Activated CD8-positive, alpha-beta T cell treated with anti-CD3 and anti-CD28 coated beads for 36 hours (primary cell): ENCODE results near the gene BICRA. TPM values are rescaled to one million over a fixed set of nuclear protein-coding genes. Genes with fewer than 3 reads are reported as not detected.

Source experiments
- ATAC-seq: fragments of 200-7000 bp; cut with Tn5 transposase; one replicate; pipeline ENCODE4 v1.10.0; 2021; ENCODE audit warnings: mild to moderate bottlenecking, moderate library complexity
- CTCF ChIA-PET: fragments of 350-600 bp; sonication (Branson Sonifier 250); formaldehyde crosslinking; loops from one replicate; lab custom pipeline; 2021; ENCODE audit warnings: antibody characterized with exemption; lab: Charles Lee
- POLR2A ChIA-PET: fragments of 350-600 bp; sonication (Branson Sonifier 250); formaldehyde crosslinking; loops from one replicate; lab custom pipeline; 2021; ENCODE audit warnings: antibody characterized with exemption; lab: Charles Lee
- DNase-seq: peaks from one replicate; pipeline ENCODE4 v3.0.0-alpha.2; 2020
- H3K27ac Mint-ChIP-seq: one replicate; pipeline ENCODE4 v1.8.0; 2021; ENCODE audit warnings: mild to moderate bottlenecking, mixed read lengths
- H3K27me3 Mint-ChIP-seq: one replicate; pipeline ENCODE4 v1.8.0; 2021; ENCODE audit warnings: mixed read lengths
- H3K36me3 Mint-ChIP-seq: one replicate; pipeline ENCODE4 v1.8.0; 2021; ENCODE audit warnings: low read depth, mixed read lengths
- H3K4me1 Mint-ChIP-seq: one replicate; pipeline ENCODE4 v1.8.0; 2021; ENCODE audit warnings: low read depth, mixed read lengths
- H3K4me3 Mint-ChIP-seq: one replicate; pipeline ENCODE4 v1.8.0; 2021; ENCODE audit warnings: mild to moderate bottlenecking, moderate library complexity, mixed read lengths
- H3K9me3 Mint-ChIP-seq: one replicate; pipeline ENCODE4 v1.8.0; 2021; ENCODE audit warnings: mixed read lengths
- CTCF ChIP-seq: fragments of 200-600 bp; IDR thresholded peaks from one replicate; pipeline ENCODE4 v1.8.0; 2022; ENCODE audit warnings: antibody characterized with exemption, mild to moderate bottlenecking
- intact Hi-C: fragments of 100-400 bp; cut with micrococcal nuclease; formaldehyde crosslinking; loops from one replicate; pipeline ENCODE4 v1.10.0; 2022
- total RNA-seq, 2 experiments: library from RNA; stranded (reverse); gene quantifications; one replicate each; pipeline ENCODE4 v1.2.3, GENCODE V29; 2021

Gene BICRA
- total RNA-seq, 2 experiments from 2014 or later, result 8.7 to 8.8 TPM

- Mint-ChIP-seq H3K4me1 (no peaks in the 10 kb centered on the region), H3K9me3 (no peaks in the 10 kb centered on the region), H3K36me3 (peaks cover 4% of the 10 kb centered on the region), H3K27ac (no peak overlapping the region), H3K4me3 (no peak overlapping the region), H3K27me3 (no peaks in the 10 kb centered on the region)
- CTCF ChIA-PET, result interaction anchor here (0.5 kb wide), 1 partner anchor 264 kb away, joined by 3 read pairs; no protein-coding TSS in a partner anchor
- intact Hi-C loops, result no loop called here
- no peak for TF ChIP-seq CTCF
- DNase-seq (no peak), ATAC-seq (no peak)
- POLR2A ChIA-PET, result no interaction called here
Measured at GRCh38 chr19:47693489-47693888, 84.6 kb downstream of the BICRA start.

DNA sequence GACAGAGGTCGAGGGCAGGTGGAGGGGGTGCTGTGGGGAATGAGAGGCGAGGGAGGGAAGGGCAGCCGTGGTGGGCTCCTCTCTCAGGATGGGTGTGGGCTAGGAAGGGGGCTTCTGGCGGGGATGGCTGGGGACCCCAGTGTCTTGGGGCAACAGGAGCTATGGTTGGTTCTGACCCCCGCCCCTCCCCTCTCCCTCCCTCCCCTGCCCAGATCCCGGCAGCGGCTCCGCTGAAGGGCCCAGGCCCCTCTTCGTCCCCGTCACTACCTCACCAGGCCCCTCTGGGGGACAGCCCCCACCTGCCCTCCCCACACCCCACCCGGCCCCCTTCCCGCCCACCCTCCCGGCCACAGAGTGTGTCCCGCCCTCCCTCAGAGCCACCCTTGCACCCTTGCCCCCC lies 85.0 kb downstream of the BICRA start:
- H3K4me1 Mint-ChIP-seq, result no peaks in the 10 kb centered on the region
- ChIA-PET POLR2A (no interaction called here), CTCF (interaction anchor here (0.5 kb wide), 1 partner anchor 264 kb away, joined by 3 read pairs; no protein-coding TSS in a partner anchor)
- H3K4me3 Mint-ChIP-seq, result no peak overlapping the region
- H3K27me3 Mint-ChIP-seq, result no peaks in the 10 kb centered on the region
- H3K36me3 Mint-ChIP-seq, result peaks cover 4% of the 10 kb centered on the region
- TF ChIP-seq CTCF, result no peak
- no peak overlapping the region for H3K27ac Mint-ChIP-seq
- intact Hi-C loops, result no loop called here
- DNase-seq, result no peak
- ATAC-seq, result no peak
- H3K9me3 Mint-ChIP-seq, result no peaks in the 10 kb centered on the region

DNA sequence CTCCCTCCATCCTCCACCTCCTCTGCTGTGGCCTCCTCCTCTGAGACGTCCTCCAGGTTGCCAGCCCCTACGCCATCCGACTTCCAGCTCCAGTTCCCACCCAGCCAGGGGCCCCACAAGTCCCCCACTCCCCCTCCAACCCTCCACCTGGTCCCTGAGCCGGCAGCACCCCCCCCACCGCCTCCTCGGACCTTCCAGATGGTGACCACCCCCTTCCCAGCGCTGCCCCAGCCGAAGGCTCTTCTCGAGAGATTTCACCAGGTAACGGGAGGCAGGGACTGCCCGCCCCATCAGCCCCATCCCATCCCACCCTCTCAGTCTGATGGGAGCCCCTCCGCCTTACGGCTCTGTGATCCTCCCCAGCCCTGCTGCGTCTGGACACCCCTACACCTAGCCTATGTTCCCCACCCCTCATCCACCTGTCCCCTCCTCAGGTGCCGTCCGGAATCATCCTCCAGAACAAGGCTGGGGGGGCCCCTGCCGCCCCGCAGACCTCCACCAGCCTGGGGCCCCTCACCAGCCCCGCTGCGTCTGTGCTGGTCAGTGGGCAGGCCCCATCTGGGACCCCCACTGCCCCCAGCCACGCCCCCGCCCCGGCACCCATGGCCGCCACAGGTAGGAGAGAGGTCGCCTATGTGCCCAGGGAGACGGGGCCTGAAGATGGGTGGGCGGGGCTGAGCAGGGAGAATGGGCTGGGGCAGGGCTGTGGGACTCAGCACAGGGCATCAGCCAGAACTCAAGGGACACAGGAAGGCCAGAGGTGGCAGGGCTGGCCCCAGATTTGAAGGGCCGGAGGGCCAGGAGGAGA lies 85.7 kb downstream of the BICRA start:
- Mint-ChIP-seq H3K27me3 (no peaks in the 10 kb centered on the region), H3K4me1 (no peaks in the 10 kb centered on the region), H3K36me3 (peaks cover 4% of the 10 kb centered on the region), H3K27ac (no peak overlapping the region), H3K4me3 (no peak overlapping the region), H3K9me3 (no peaks in the 10 kb centered on the region)
- intact Hi-C loops, result no loop called here
- DNase-seq, result no peak
- no peak for ATAC-seq
- no peak for TF ChIP-seq CTCF
- ChIA-PET CTCF (no interaction called here), POLR2A (no interaction called here)

GRCh38 chr19:47695533-47696262 lies 86.8 kb downstream of the BICRA start:
- Mint-ChIP-seq H3K4me1 (no peaks in the 10 kb centered on the region), H3K9me3 (no peaks in the 10 kb centered on the region), H3K27me3 (no peaks in the 10 kb centered on the region), H3K27ac (peak overlapping the region; percentile 22), H3K4me3 (no peak overlapping the region), H3K36me3 (peaks cover 2% of the 10 kb centered on the region)
- ChIA-PET CTCF (interaction anchor here (0.8 to 2.0 kb wide), 3 partner anchors 11 to 266 kb away, joined by 4 to 8 read pairs (median 5); partner anchors contain the start of gene EHD2), POLR2A (no interaction called here)
- DNase-seq (no peak), ATAC-seq (no peak)
- no peak for TF ChIP-seq CTCF
- intact Hi-C loops, result no loop called here

GRCh38 chr19:47696635-47697034 lies 87.7 kb downstream of the BICRA start:
- intact Hi-C loops, result no loop called here
- ATAC-seq (no peak), DNase-seq (no peak)
- Mint-ChIP-seq H3K4me1 (no peaks in the 10 kb centered on the region), H3K36me3 (no peaks in the 10 kb centered on the region), H3K4me3 (no peak overlapping the region), H3K9me3 (no peaks in the 10 kb centered on the region), H3K27me3 (no peaks in the 10 kb centered on the region), H3K27ac (no peak overlapping the region)
- POLR2A ChIA-PET, result no interaction called here
- no peak for TF ChIP-seq CTCF
- CTCF ChIA-PET, result interaction anchor here (0.8 to 2.1 kb wide), 4 partner anchors 10 to 267 kb away, joined by 4 to 8 read pairs (median 5); partner anchors contain the start of gene EHD2
